ENCODE data around the gene SMURF2.

DNA sequence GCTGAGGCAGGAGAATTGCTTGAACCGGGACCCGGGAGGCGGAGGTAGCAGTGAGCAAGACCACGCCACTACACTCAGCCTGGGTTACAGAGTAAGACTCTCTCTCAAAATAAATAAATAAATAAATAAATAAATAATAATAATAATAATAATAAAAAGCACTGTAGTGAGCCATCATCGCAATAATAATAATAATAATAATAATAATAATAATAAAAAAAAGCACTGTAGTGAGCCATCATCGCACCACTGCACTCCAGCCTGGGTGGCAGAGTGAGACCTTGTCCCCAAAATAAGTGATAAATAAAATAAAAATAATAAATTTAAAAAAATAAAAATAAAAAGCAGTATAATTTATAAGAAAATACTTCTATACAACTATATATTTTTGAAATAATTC lies 40.3 kb downstream of the SMURF2 start:
- TF ChIP-seq, protein P1, sequence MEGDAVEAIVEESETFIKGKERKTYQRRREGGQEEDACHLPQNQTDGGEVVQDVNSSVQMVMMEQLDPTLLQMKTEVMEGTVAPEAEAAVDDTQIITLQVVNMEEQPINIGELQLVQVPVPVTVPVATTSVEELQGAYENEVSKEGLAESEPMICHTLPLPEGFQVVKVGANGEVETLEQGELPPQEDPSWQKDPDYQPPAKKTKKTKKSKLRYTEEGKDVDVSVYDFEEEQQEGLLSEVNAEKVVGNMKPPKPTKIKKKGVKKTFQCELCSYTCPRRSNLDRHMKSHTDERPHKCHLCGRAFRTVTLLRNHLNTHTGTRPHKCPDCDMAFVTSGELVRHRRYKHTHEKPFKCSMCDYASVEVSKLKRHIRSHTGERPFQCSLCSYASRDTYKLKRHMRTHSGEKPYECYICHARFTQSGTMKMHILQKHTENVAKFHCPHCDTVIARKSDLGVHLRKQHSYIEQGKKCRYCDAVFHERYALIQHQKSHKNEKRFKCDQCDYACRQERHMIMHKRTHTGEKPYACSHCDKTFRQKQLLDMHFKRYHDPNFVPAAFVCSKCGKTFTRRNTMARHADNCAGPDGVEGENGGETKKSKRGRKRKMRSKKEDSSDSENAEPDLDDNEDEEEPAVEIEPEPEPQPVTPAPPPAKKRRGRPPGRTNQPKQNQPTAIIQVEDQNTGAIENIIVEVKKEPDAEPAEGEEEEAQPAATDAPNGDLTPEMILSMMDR (IDR thresholded peaks at IDR 0.05; ENCODE audit: poor library complexity), result no peak
- TF ChIP-seq EZH2phosphoT487 (IDR thresholded peaks at IDR 0.05; ENCODE audit: low read depth, severe bottlenecking, unreplicated experiment) (no peak), EZH2 (IDR thresholded peaks at IDR 0.05; ENCODE audit: borderline replicate concordance) (no peak)

All from hepatocyte (in vitro differentiated cells).